Measurements from ENCODE around the gene LASP1. TPM values are rescaled to one million over a fixed set of nuclear protein-coding genes. Genes with fewer than 3 reads are reported as not detected.
"Not testable (repeated sequence)": the region's sequence is repeated elsewhere in the genome, so short reads cannot be mapped to it uniquely, and the experiment has no call there.

The LASP1 gene
- total RNA-seq, 2 donors from 2014 or later = 87.2 to 219 TPM

GRCh38 chr17:38943607-38944006, 73.7 kb downstream of the LASP1 start:
- Histone ChIP-seq H3K9me3 (no peaks in the 10 kb centered on the region), H3K27me3 (replicated peaks; ENCODE audit: insufficient read depth) (no peaks in the 10 kb centered on the region), H3K4me3 (no peak overlapping the region), H3K27ac (no peak overlapping the region), H3K36me3 (no peaks in the 10 kb centered on the region), H3K4me1 (ENCODE audit: control insufficient read depth in 1 of 2, low read depth in 2 of 2) (peaks cover 4 to 8% of the 10 kb centered on the region in 2 donors)
- DNase-seq (ENCODE audit: low spot score) (no peak), ATAC-seq (ENCODE audit: insufficient number of reproducible peaks, low FRiP score, low read depth) (no peak)
- TF ChIP-seq CTCF (IDR thresholded peaks at IDR 0.05) = no peak

- Histone ChIP-seq H3K36me3 (no peaks in the 10 kb centered on the region), H3K4me3 (no peak overlapping the region), H3K27ac (no peak overlapping the region), H3K4me1 (ENCODE audit: control insufficient read depth in 1 of 2, low read depth in 2 of 2) (peaks cover 4 to 8% of the 10 kb centered on the region in 2 donors), H3K9me3 (no peaks in the 10 kb centered on the region), H3K27me3 (replicated peaks; ENCODE audit: insufficient read depth) (no peaks in the 10 kb centered on the region)
- TF ChIP-seq CTCF (IDR thresholded peaks at IDR 0.05) = no peak
- ATAC-seq (ENCODE audit: insufficient number of reproducible peaks, low FRiP score, low read depth) (no peak), DNase-seq (ENCODE audit: low spot score) (no peak)
Observed at GRCh38 chr17:38947189-38947588, 77.3 kb downstream of the LASP1 start.

- not testable (repeated sequence) for H3K27me3 ChIP-seq (replicated peaks; ENCODE audit: insufficient read depth); H3K4me3 ChIP-seq; ATAC-seq (ENCODE audit: insufficient number of reproducible peaks, low FRiP score, low read depth); DNase-seq (ENCODE audit: low spot score); H3K27ac ChIP-seq; H3K9me3 ChIP-seq; H3K36me3 ChIP-seq; H3K4me1 ChIP-seq (ENCODE audit: control insufficient read depth in 1 of 2, low read depth in 2 of 2)
Observed at GRCh38 chr17:38953800-38954199, 83.9 kb downstream of the LASP1 start.

- H3K27me3 ChIP-seq (replicated peaks; ENCODE audit: insufficient read depth) = no peaks in the 10 kb centered on the region
- DNase-seq (ENCODE audit: low spot score) (no peak), ATAC-seq (ENCODE audit: insufficient number of reproducible peaks, low FRiP score, low read depth) (no peak)
- H3K4me3 ChIP-seq = no peak overlapping the region
- peaks cover 6 to 12% of the 10 kb centered on the region in 2 donors for H3K4me1 ChIP-seq (ENCODE audit: control insufficient read depth in 1 of 2, low read depth in 2 of 2)
- H3K9me3 ChIP-seq = no peaks in the 10 kb centered on the region
- no peak for TF ChIP-seq CTCF (IDR thresholded peaks at IDR 0.05)
- H3K27ac ChIP-seq = peak overlapping the region in 1 of 2 donors; percentile 65
- H3K36me3 ChIP-seq = no peaks in the 10 kb centered on the region
Observed at GRCh38 chr17:38958326-38958725, 88.5 kb downstream of the LASP1 start.

GRCh38 chr17:38958756-38959155, 88.9 kb downstream of the LASP1 start:
- Histone ChIP-seq H3K4me3 (no peak overlapping the region), H3K27ac (peak overlapping the region in 1 of 2 donors; percentile 65), H3K27me3 (replicated peaks; ENCODE audit: insufficient read depth) (no peaks in the 10 kb centered on the region), H3K9me3 (no peaks in the 10 kb centered on the region), H3K4me1 (ENCODE audit: control insufficient read depth in 1 of 2, low read depth in 2 of 2) (peaks cover 6 to 12% of the 10 kb centered on the region in 2 donors), H3K36me3 (no peaks in the 10 kb centered on the region)
- TF ChIP-seq CTCF (IDR thresholded peaks at IDR 0.05) = no peak
- DNase-seq (ENCODE audit: low spot score) (no peak), ATAC-seq (ENCODE audit: insufficient number of reproducible peaks, low FRiP score, low read depth) (no peak)

- no peaks in the 10 kb centered on the region for H3K27me3 ChIP-seq (replicated peaks; ENCODE audit: insufficient read depth)
- H3K4me3 ChIP-seq = no peak overlapping the region
- no peak for TF ChIP-seq CTCF (IDR thresholded peaks at IDR 0.05)
- no peaks in the 10 kb centered on the region for H3K36me3 ChIP-seq
- DNase-seq (ENCODE audit: low spot score) (no peak), ATAC-seq (ENCODE audit: insufficient number of reproducible peaks, low FRiP score, low read depth) (no peak)
- H3K27ac ChIP-seq = peak overlapping the region in 1 of 2 donors; percentile 65
- no peaks in the 10 kb centered on the region for H3K9me3 ChIP-seq
- peaks cover 6 to 12% of the 10 kb centered on the region in 2 donors for H3K4me1 ChIP-seq (ENCODE audit: control insufficient read depth in 1 of 2, low read depth in 2 of 2)
Observed at GRCh38 chr17:38959508-38959907, 89.7 kb downstream of the LASP1 start.
